Inferior parietal cortex (tissue), 1 donor: ENCODE data around the gene CRYGB.

Experiments used
- DNase-seq: peaks from one replicate; pipeline ENCODE4 v3.0.0-alpha.2; 2016; ENCODE audit errors: extremely low spot score

Gene CRYGB, protein sequence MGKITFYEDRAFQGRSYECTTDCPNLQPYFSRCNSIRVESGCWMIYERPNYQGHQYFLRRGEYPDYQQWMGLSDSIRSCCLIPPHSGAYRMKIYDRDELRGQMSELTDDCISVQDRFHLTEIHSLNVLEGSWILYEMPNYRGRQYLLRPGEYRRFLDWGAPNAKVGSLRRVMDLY

DNA sequence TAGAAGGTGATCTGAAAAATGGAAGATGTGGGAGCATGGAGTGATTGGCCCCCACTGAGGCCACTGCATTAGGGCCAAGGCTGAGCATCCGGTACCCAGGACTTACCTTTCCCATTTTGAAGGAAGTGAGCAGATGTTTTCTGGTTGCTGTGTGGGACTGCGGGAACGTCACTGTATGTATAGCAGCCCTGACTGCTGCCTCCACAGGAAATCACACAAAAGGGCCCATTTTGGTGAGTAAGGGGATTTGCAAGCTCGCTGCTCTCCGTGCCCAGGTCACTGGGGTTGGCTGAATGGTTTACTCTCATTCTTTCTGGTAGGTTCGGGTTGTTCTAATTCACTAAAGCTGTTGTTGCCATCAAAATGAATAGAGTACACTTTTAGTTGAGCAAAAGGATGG, at the start of gene CRYGB:
Gene CRYGB (minus strand): TSS at position 153 of the 400 bp plus-strand sequence. CDS start 38 bp downstream, at position 115.
- no peak for DNase-seq

DNA sequence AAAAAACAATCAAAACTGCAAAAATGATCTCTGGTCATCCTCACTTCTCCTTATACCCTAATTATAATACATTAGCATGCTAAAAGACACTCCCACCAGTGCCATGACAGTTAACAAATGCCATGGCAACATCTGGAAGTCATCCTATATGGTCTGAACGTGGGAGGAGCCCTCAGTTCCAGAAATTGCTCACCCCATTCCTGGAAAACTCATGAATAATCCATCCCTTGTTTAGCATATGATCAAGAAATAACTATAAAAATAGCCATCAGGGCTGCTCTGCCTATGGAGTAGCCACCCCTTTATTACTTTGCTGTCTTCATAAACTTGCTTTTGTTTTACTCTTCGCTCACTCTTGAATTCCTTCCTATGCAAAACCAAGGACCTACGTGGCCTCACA, 49.6 kb upstream of the CRYGB start:
- DNase-seq: no peak

DNA sequence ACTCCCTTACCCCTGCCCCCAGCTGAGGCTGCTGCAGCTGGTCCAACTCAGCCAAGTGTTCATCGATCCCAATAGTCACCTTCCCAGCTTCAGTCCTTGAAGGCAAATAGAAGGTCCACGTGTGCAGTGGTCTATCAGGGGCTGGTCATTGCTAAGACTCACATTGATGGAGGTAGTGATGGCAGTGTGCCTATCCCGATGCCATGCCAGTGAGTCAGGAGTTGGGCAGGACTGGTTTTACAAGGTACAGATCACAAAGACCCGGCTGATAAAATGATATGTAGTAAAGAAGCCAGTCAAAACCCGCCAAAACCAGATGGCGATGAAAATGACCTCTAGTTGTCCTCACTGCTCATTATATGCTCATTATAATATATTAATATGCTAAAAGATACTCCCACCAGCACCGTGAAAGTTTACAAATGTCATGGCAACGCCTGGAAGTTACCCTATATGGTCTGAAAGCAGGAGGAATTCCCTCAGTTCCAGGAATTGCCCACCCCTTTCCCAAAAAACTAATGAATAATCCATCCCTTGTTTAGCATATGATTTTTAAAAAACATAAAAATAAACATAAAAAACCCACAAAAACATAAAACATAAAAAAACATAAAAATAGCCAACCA, 46.8 kb upstream of the CRYGB start:
- no peak for DNase-seq

DNA sequence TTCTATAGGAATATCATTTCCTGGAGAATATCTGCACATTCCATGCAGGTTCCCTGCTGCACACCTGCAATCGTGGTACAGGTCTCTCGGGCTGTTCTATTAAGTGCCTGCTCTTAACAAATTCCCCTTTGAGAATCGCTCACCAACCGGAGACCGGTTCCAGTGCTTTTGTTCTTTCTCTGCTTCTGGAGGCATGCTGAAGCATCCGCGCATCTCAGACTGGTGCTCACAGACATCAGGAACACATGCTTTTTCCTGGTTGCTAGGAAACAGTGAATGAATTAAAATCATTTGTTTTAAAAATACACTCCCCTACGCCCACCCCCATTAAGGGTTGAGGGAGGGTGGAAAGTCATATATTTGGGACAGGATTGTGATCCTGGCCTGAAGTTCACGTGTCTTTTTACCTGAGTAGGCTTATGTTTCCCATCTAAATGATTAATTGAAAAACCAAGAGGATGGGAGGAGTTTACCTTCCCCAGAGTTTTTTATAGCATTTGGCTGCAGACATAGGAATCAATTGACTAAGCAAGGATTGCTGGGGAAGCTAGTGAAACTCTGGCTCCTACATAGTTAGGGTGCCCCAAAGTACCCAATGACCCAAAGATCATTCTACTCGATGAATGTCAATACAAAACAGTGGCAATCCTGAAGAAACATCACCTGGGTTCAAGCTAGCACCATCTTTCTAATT, 44.0 kb upstream of the CRYGB start, which contains the start of gene C2orf80:
Gene C2orf80 (minus strand): TSS at position 221 of the 694 bp plus-strand sequence. CDS start 3,044 bp downstream, outside the sequence.
- no peak for DNase-seq

DNA sequence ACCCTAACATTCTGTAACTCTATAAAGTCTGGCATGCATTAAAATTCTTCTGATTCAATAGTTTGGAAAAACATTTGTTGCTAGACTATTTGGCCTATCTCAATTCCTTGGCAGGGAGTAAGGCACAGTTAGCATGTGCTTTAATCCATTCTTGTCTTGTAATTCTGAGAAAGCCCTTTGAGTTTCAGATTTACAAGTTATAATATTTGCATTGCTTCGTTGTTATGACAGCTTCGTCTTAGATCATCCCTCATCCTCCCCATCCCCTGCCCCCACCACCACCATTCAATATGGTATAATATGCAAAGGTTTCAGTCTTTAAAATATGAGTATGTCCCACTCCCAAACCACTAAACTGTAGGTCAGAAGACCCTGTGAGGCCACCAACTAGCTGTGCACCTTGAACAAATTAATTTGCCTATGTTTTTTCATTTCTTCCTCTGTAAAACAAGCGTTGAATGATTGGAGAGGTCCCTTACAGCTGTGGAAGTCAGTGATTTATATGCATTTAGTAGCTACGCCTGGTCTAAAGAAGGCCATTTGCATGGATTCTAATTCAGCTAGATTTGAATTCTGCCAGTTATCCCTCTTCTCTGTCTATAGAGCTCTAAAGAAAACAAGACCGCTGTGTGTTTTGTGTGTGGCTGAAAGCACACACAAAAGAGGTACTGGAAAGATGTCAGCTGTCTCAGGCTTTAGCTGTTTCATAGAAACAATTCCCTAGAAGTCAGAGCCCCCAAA, 43.3 kb upstream of the CRYGB start:
- DNase-seq: no peak

DNA sequence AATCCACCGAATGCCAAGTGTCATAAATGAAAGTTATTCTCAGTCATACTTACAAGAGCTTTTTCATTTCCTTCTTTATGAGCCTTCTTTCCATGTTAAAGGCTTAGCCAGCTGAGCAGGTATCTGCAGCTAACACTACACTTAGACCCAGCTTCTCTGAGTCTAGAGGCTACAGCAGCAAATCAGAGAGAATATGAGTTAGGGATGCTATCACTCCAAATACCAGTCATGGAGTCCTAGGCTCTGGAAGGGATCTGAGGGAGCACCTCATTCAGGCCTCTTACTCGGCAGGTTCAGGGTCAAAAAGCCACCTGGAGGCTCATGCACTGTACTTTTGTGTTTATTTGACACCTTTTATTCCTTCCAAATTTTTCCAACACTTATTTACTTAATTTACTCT, 40.9 kb upstream of the CRYGB start:
- DNase-seq: no peak

DNA sequence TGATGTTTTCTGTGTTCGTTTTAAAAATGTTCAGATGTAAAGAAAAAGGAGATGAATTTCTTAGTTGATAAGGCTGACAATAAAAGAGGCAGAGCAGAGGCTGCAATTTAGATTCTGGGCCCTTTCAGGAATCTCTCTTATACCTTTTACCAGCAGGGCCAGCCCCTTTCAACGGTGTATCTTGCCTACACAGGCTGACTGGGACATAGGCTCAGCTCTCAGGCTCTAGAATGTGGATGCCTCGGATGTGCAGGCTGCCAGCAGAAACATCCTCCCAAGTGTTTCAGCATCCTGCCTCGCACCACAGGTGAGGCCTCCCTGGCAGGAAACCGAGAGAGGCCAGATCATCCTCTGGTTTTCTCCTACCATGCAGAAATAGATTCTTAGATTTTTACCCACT, 40.5 kb upstream of the CRYGB start:
- no peak for DNase-seq

DNA sequence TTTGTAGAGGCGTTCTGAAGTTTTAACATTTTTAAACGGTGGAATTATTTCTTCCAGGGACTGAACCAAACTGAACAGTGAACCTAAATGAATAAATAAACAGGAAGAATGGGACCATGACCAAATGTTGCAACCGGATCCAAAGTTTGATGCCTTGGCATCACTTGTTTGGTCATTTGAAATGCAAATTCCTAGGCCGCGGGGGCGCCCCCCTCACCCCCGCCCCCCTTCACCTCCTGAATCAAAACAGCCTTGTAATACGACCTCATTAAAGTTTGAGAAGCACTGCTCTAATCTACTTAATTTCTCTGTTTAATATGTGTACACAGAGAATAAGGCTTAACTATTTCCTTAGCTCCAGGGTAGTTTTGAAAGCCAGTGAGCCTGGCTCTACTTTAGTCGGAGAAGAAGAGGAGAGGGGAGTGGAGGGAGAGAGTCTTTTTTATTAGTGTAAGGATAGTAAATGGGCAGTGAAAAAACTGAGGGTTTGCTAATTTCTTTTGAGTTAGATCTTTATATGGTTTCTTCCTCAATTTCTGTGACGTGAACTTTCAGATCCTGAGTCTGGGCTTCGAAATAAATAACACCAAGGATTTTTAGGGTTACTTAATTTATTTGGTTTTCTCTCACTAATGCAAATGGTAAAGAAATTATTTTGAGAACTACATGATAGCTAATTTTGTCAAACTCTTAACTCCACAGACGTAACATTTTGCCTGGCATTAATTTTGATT, 38.2 kb upstream of the CRYGB start:
- no peak for DNase-seq

DNA sequence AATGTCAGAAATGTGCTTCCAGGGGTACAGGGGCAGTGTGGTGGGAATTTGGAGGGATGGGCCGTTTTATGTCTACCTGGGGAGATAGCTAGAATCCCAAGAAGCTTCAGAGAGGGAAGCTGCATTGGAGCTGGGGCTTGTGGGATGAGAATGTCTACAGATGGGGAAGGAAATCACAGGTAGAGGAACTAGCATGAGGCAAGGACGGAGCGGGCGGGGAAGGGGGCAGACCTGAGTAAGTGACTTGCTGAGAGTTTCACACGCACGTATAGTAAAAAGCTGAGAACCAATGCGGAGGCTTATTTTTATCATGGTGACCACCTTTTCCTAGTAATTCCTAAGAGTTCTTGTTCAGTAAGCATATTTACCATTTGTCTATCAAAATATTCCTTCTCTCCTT, 37.6 kb upstream of the CRYGB start:
- DNase-seq: no peak

DNA sequence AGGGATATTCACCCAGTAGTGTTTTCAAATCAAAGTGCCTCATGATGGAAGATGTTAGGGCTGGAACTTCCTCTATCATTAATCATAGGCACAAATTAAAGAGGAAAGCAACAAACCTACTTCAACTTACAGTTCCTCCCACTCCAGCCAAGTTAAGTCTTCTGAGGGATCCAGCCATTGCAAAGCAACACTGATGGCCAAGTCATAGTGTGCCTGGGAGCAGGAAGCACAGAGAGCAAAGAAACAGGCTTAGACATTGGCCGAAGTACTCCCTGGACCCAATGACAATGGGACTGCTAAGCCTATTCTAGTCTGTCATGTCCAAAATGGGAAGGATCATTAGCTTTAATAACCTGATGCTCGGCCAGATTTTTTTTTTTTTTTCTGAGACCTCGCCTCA, 36.9 kb upstream of the CRYGB start:
- DNase-seq: no peak

DNA sequence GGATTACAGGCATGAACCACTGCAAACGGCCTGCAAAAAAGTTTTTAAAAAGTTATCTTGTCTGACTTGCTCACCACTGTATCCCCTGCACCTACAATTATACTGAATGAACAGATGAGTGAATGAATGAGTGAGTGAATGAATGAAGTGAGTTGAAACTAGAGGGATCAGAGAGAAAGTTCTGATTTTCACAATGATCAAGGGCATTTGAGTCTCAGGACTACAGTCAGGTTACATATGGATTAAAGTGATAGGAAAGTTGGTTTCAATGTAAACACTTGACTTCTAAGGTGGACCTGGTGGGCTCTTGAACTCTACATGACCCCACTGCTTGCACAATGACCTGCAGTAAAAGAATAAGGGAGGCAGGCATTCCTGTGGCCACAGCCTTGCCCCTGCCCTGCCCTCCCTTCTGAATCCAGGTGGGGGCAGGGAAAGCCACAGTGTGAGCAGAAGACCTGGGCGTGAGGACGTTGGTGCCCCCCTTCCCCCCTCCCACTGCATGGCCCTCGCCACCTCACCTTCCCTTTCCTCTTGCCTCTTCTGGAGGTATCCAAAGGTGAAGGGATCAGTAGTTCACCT, 33.2 kb upstream of the CRYGB start:
- DNase-seq: no peak

DNA sequence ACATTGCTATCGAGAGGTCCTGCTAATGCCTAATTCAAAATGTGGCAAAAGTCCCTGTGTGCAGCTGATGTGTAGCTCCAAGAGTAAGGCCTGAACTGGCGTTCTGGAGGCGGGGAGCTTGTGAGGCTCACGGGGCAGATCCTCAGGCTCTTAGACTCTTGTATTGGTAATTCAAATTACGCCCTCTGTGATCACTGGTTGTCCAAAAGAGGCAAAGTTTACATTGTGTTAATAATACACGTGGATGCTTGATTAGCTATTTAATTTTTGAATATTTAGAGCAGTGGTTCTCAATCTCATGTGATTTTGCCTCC, 29.8 kb upstream of the CRYGB start:
- DNase-seq: no peak

DNA sequence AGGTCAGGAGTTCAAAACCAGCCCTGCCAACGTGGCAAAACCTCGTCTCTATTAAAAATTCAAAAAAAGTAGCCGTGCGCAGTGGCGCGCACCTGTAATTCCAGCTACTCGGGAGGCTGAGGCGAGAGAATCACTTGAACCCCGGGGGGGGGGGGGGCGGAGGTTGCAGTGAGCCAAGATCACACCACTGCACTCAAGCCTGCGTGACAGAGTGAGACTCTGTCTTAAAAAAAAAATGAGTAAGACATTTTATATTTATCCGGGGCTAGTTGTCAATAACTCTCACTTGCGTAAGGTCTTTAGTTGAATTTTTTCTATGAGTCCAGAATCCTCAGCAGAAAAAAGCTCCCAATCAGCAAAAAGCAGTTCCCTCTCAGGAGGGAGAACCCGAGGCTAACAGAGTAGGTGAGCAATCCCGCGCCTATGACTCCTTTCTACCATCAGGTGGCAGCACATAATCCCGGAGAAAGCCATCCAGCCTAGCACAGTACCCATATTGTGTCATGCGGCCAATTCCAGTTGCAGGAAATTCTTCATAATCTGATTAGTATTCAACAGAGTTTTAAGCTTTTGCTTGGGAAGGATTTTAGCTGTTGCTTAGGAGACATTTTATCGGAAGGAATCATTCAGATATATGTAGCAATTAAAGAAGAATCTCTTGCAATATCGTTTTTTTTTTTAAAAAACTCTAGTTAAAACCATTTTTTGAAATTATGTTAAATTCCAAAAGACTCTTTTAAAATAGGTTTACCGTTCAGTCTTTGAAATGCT, 29.3 kb upstream of the CRYGB start:
- peak; percentile 92 for DNase-seq

DNA sequence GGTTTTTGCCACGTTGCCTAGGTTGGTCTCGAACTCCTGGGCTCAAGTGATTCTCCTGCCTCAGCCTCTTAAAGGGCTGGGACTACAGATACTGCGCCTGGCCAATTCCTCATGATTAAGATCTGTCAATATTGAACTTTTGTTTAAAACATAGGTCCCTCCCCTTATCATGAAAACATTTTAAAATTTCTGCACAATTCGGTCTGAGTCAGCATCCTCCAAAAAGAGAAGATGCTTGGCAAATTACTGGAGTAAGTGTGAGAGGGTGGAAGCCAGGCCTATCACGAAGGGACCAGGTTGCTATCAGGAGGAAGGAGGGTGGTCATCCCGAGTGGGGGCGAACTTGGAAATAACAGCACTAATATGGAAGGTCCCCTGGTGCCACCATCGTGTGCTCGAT, 28.2 kb upstream of the CRYGB start:
- DNase-seq: no peak

DNA sequence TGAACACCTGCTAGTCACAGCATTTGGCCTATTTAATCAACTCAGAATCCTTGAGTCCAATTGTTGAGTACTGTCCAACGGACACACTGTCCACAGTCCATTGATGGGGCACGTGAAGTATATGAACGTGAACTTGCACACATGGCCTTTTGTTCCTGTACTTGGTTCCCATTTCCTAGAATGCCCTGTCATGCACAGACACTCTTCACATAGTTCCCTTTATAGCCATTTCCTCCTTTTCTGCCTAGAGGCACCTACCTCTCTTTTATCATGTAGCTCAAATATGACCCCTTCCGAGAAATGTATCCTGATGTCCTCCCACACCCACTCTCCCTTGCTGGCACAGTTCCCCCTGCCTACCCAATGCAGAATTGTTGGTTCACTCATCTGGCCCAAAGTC, 26.2 kb upstream of the CRYGB start:
- DNase-seq: no peak

DNA sequence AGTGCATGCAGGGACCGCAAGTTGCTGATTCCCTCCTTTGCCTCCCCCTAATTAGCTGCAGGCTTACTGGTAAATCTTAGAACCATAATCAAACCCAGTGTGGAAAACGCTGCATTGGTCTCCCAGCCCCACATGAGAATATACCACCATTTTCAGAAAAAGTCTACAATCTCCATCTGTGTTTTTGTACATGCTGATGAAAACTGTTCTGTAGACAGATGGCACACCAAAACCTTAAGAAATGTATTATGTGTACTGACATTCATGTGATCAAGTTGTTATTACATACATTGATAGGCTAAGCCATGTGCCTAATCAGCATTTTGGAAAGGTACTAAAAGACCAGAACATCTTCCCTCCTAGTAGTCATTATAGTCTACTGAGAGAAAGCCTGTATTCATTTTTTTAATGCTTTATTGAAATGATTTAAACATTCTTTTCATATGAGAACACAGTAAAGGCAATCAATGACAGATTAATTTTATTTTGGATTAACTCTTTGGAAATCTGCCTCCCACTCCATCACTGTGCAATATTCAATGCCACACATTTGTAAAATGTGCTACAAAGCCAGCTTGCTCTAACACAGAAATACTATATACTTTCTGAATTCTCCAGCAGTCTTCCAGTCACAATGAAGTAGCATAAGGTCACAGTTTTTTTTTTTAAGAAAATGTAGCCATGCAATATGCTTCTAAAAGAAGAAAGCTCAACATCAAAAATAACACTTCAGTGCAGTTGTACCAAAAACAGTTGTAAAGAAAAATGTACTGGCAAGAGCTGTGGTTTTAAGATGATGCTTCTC, 19.2 kb upstream of the CRYGB start:
- no peak for DNase-seq

DNA sequence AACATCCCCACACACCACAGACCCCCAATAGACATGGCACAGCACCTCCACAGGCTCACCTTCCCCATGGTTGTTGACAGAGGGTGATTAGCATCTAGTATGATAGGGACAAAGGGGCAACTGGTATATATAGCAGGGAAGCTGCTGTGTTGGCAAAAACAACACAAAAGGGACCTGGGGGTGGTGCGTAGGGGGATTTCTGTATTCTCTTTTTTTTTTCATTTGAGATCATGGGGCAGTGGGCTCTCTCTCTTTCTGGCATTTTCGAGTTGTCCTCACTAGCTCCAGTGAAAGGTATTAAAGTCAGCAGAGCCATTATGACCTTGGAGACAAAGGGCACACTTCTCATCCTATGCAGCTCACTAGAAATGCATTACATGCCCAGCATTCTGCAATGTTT, 17.5 kb upstream of the CRYGB start, which contains the start of gene CRYGA:
Gene CRYGA (minus strand): TSS at position 101 of the 400 bp plus-strand sequence. CDS start 33 bp downstream, at position 68.
- no peak for DNase-seq

DNA sequence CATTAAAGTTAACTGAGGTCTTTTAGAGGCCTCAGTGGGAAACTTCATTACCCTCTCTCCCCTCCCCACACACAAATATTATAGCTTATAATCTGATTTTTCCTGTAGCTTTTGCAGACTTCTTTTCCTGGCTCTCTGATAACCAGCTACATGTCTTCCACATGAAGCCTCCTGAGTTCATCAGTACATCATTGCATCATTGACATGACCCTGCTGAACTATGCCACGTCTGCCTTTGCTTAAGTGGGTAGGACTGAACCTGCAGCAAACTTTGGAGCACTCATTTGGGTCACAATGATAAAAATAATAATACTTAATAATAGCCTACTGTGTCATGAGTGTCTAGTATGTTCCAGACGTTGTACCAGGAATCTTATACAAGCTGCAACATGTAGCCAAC, 10.5 kb upstream of the CRYGB start:
- DNase-seq: no peak

DNA sequence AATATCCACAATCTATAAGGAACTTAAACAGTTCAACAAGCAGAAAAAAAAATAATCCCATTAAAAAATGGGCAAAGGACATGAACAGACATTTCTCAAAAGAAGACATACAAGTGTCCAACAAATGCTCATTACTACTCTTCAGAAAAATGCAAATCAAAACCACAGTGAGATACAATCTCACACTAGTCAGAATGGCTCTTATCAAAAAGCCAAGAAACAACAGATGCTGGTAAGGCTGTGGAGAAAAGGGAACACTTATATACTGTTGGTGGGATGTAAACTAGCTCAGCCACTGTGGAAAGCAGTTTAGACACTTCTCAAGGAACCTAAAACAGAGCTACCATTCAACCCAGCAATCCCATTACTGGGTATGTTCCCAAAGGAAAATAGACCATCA, 7.2 kb upstream of the CRYGB start:
- DNase-seq: no peak

DNA sequence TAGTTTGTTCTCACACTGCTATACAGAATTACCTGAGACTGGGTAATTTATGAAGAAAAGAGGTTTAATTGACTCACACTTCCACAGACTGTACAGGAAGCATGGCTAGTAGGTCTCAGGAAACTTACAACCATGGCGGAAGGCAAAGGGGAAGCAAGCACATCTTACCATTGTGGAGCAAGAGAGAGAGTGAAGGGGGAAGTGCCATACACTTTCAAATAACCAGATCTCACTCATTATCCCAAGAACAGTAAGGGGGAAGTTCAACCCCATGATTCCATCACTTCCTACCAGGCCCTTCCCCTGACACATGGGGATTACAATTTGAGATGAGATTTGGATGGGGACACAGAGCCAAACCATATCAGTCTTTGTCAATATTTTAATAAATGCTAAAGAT, 5.0 kb upstream of the CRYGB start:
- no peak for DNase-seq
